ENCODE results near the gene SCARF2. TPM values are rescaled to one million over a fixed set of nuclear protein-coding genes. Genes with fewer than 3 reads are reported as not detected.
"Not testable (repeated sequence)": the region's sequence is repeated elsewhere in the genome, so short reads cannot be mapped to it uniquely, and the experiment has no call there.

The SCARF2 gene, protein sequence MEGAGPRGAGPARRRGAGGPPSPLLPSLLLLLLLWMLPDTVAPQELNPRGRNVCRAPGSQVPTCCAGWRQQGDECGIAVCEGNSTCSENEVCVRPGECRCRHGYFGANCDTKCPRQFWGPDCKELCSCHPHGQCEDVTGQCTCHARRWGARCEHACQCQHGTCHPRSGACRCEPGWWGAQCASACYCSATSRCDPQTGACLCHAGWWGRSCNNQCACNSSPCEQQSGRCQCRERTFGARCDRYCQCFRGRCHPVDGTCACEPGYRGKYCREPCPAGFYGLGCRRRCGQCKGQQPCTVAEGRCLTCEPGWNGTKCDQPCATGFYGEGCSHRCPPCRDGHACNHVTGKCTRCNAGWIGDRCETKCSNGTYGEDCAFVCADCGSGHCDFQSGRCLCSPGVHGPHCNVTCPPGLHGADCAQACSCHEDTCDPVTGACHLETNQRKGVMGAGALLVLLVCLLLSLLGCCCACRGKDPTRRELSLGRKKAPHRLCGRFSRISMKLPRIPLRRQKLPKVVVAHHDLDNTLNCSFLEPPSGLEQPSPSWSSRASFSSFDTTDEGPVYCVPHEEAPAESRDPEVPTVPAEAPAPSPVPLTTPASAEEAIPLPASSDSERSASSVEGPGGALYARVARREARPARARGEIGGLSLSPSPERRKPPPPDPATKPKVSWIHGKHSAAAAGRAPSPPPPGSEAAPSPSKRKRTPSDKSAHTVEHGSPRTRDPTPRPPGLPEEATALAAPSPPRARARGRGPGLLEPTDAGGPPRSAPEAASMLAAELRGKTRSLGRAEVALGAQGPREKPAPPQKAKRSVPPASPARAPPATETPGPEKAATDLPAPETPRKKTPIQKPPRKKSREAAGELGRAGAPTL
- 1 to 10 TPM; 6.1 to 9.6 (median 8.4) TPM for total RNA-seq

DNA sequence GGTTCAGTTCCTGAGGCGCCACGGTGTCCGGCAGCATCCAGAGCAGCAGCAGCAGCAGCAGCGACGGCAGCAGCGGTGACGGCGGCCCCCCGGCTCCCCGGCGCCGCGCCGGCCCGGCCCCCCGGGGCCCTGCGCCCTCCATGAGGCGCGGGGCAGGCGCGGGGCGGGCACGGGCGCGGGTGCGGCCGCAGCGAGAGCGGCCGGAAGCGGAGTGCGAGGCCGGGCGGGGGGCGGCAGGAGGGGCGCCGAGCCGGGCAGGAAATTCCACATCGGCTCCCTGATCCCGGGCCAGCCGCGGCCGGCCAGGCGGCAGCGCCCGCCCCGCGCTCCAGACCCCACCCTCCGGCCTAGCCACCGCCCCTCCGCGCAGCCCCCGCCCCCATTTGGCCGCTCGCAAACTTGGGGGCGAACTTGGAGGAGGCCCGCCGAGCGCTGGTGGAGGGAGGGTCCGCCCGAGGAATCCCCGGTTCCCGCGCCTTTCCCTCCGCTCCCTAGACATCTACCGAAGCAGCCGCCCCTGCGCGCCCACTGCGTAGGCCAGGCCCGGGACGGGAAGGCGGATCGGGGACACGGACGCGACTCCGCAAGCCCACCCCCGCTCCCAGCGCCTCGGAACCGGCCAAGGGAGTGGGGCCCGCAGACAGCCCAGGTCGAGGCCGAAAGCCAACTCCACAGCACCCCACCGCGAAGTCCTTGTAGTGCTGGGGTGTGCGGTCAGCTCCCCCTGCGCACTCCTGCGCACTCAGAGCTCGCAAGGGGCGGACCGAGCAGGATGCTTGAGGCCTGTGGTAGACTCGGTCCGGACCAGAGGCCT, at the start of gene SCARF2:
Gene SCARF2 (minus strand): TSS at position 213 of the 814 bp plus-strand sequence. CDS start 71 bp downstream, at position 142.
- peak within 1 kb of the TSS; percentile 37 for H3K4me3 ChIP-seq (ENCODE audit: low read depth, poor library complexity, severe bottlenecking)
- WGBS, 2 donors = 4 to 24% methylated on average over 18 to 65 of the region's 95 CpGs
- intact Hi-C loops (cut with DNase I; ENCODE audit: low total_unique reads) = no loop called here
- peak in 1 of 2 donors; percentile 92 for DNase-seq (ENCODE audit: low spot score in 2 of 2)
- TF ChIP-seq POLR2A (IDR thresholded peaks at IDR 0.05) = no peak
- TF ChIP-seq, protein P1, sequence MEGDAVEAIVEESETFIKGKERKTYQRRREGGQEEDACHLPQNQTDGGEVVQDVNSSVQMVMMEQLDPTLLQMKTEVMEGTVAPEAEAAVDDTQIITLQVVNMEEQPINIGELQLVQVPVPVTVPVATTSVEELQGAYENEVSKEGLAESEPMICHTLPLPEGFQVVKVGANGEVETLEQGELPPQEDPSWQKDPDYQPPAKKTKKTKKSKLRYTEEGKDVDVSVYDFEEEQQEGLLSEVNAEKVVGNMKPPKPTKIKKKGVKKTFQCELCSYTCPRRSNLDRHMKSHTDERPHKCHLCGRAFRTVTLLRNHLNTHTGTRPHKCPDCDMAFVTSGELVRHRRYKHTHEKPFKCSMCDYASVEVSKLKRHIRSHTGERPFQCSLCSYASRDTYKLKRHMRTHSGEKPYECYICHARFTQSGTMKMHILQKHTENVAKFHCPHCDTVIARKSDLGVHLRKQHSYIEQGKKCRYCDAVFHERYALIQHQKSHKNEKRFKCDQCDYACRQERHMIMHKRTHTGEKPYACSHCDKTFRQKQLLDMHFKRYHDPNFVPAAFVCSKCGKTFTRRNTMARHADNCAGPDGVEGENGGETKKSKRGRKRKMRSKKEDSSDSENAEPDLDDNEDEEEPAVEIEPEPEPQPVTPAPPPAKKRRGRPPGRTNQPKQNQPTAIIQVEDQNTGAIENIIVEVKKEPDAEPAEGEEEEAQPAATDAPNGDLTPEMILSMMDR (IDR thresholded peaks at IDR 0.05) = no peak

DNA sequence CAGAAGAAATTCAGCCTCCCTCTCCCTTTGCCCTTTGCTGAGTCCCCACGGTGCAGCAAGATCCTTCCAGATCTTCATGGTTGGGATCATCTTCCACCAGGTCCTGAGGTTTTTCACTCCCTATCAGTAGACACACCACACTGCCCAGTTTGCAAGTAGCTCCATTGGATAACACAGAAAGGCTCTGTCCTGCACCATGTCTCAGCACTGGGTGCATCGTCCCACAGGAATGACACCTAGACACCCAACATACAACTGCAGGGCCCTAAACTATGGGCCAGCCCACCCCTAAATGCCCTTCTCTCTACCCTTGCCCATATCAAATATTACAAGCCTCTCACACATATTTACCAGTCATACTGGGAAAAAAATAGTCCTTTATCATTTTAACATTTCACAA, 48.6 kb upstream of the SCARF2 start:
- intact Hi-C loops (cut with DNase I; ENCODE audit: low total_unique reads) = no loop called here
- 91 to 100% methylated on average over 2 of the region's 2 CpGs for WGBS, 2 donors
- TF ChIP-seq, protein P1 (IDR thresholded peaks at IDR 0.05) = no peak
- TF ChIP-seq POLR2A (IDR thresholded peaks at IDR 0.05) = no peak
- DNase-seq (ENCODE audit: low spot score in 2 of 2) = no peak
- no peak overlapping the region for H3K4me3 ChIP-seq (ENCODE audit: low read depth, poor library complexity, severe bottlenecking)

DNA sequence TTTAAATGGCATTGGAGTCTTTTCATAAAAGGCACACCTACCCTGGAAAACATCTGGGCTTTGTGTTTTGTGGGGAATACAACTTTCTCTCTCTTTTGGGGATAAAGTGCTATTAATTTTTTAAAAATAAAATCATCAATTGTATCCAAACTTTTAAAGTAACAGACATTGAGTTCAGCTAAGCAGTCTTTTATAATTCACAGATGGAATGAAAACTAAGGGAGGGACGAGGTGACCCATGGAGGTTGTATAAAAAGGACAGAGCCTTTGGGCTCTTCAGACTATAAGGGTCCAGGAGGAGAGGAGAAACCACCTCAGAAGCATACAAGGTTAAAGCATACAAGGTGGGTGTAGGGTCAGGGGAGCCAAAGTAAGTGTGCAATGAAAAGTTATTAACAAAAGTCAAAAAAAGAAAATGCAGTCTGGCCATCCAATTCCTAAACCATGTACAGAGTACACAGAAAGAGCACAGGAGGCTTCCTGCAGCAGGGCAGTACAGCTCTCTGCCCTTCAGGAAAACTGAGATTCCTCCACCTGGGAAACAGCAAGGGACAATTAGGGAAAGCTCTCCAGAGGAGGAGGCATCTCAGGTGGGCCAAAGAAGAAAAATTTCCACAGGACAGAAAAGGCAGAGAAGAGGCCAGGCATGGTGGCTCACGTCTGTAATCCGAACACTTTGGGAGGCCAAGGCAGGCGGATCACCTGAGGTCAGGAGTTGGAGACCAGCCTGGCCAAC, 47.5 kb upstream of the SCARF2 start:
- TF ChIP-seq, protein P1 (IDR thresholded peaks at IDR 0.05) = no peak
- TF ChIP-seq POLR2A (IDR thresholded peaks at IDR 0.05) = no peak
- no peak overlapping the region for H3K4me3 ChIP-seq (ENCODE audit: low read depth, poor library complexity, severe bottlenecking)
- intact Hi-C loops (cut with DNase I; ENCODE audit: low total_unique reads) = no loop called here
- 94 to 95% methylated on average over 4 of the region's 4 CpGs for WGBS, 2 donors
- DNase-seq (ENCODE audit: low spot score in 2 of 2) = no peak

DNA sequence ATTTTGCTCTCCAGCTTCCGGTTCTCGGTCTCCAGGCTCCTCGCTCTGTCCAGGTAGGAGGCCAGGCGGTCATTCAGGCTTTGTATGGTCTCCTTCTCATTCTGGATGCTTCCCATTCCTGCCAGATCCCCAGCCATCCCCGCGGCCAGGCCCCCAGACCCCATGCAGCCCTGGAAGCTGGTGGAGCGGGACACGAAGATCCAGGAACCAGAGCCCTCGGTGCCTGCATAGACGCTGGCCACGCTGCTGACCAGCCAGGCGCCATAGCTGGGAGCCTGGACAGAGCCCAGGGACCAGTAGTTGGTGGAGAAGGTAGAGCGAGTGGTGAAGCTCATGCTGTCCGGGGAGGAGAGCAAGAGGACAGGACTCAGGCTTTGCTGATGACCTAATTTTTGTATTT, 46.1 kb upstream of the SCARF2 start:
- TF ChIP-seq, protein P1 (IDR thresholded peaks at IDR 0.05) = no peak
- TF ChIP-seq POLR2A (IDR thresholded peaks at IDR 0.05) = no peak
- H3K4me3 ChIP-seq (ENCODE audit: low read depth, poor library complexity, severe bottlenecking) = no peak overlapping the region
- intact Hi-C loops (cut with DNase I; ENCODE audit: low total_unique reads) = no loop called here
- DNase-seq (ENCODE audit: low spot score in 2 of 2) = no peak
- WGBS, 2 donors = 93 to 98% methylated on average over 14 of the region's 14 CpGs

DNA sequence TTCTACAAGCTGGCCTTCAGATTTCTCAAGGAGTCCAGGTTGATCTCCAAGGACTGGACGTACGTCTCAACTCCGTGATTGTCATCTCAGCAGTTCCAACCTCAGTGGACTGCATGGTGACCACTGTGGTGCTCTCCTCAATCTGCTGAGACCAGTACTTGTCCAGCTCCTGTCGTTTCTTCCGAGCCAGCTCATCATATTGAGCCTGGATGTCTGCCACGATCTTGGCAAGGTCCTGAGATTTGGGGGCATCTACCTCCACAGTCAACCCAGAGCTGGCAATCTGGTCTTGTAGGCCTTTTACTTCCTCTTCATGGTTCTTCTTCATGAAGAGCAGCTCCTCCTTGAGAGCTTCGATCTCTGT, 45.5 kb upstream of the SCARF2 start:
- H3K4me3 ChIP-seq (ENCODE audit: low read depth, poor library complexity, severe bottlenecking); intact Hi-C loops (cut with DNase I; ENCODE audit: low total_unique reads); DNase-seq (ENCODE audit: low spot score in 2 of 2): not testable (repeated sequence)
- WGBS, 2 donors = 93 to 98% methylated on average over 7 of the region's 7 CpGs

Measured in lower leg skin (tissue), 4 donors.